H1 (cell line): ENCODE data around the gene SEC16A. TPM values are rescaled to one million over a fixed set of nuclear protein-coding genes. Genes with fewer than 3 reads are reported as not detected.

Source experiments
- EP300 ChIP-seq, 2 experiments: IDR thresholded peaks; 1 replicate in 1 of 2; 2 replicates in 1 of 2; pipeline ENCODE4 v1.6.1; 2011 to 2012; ENCODE audit warnings: low read depth in 2 of 2, low read length in 2 of 2, mild to moderate bottlenecking in 2 of 2, borderline replicate concordance in 1 of 2, inconsistent platforms in 1 of 2, moderate library complexity in 1 of 2
- JUND ChIP-seq: IDR thresholded peaks from 2 replicates; pipeline ENCODE4 v1.6.1; 2011; ENCODE audit warnings: mild to moderate bottlenecking, improper control_type of control experiment, low read length
- RNF2 ChIP-seq: fragments of 200-900, 300-1000 bp; sonication (generic); IDR thresholded peaks from 2 replicates; pipeline ENCODE4 v1.7.1; 2016; ENCODE audit warnings: borderline replicate concordance, low read depth, mild to moderate bottlenecking, antibody characterized with exemption, low read length; ENCODE audit not compliant: poor library complexity, severe bottlenecking; ENCODE audit errors: missing control alignments
- polyA plus RNA-seq, 7 experiments: library from polyadenylated mRNA; depleted of rRNA in 3 of 7; stranded (reverse) in 5 of 7; unstranded in 2 of 7; fragments of >200 nt in 5 of 7; fragments of 200-250 nt in 2 of 7; gene quantifications; 1 replicate in 5 of 7; 2 replicates in 1 of 7; 4 replicates in 1 of 7; pipeline versions ENCODE4 v1.2.1 to v1.2.3, GENCODE V29; 2011 to 2013; ENCODE audit warnings: missing spikeins in 2 of 7, mixed read lengths in 2 of 7
- total RNA-seq: library from RNA; stranded (reverse); fragmentation: NEBNext Ultra II Directional; extraction: Animal tissue kit (Norgen Biotek cat#: 25700); gene quantifications from 2 replicates; pipeline ENCODE4 v1.2.1, GENCODE V29; 2021

The SEC16A gene
- total and polyA plus RNA-seq, 2 of the 8 experiments (the other 6 are each of a cell fraction or from before 2014, with no cell fraction given): 21.6 to 49.0 TPM

GRCh38 chr9:136453326-136453725 lies 29.5 kb downstream of the SEC16A start (continued):
- TF ChIP-seq RNF2: no peak
- TF ChIP-seq JUND: no peak
- no peak for TF ChIP-seq EP300 (IDR thresholded peaks at IDR 0.05; ENCODE audit: borderline replicate concordance in 1 of 2, low read depth in 2 of 2, low read length in 2 of 2)
